IPS DF 6.9 (cell line): ENCODE results near the gene GSC.

Experiments used
- DNase-seq: peaks from one replicate; pipeline ENCODE4 v3.0.0-alpha.2; 2013; ENCODE audit warnings: low read depth, low spot score
- H3K27ac ChIP-seq: one replicate; pipeline ENCODE4 v1.5.1; 2013; ENCODE audit warnings: low read length, control low read depth
- H3K27me3 ChIP-seq: 2 replicates; pipeline ENCODE4 v1.6.1; 2013; ENCODE audit warnings: mild to moderate bottlenecking, low read length; ENCODE audit not compliant: control insufficient read depth, insufficient read depth
- H3K36me3 ChIP-seq: 2 replicates; pipeline ENCODE4 v1.6.1; 2013; ENCODE audit warnings: low read length; ENCODE audit not compliant: control insufficient read depth, insufficient read depth
- H3K4me1 ChIP-seq: 2 replicates; pipeline ENCODE4 v1.6.1; 2013; ENCODE audit warnings: low read length; ENCODE audit not compliant: control insufficient read depth, insufficient read depth
- H3K4me3 ChIP-seq: 2 replicates; pipeline ENCODE4 v1.5.1; 2013; ENCODE audit warnings: mild to moderate bottlenecking, low read length
- H3K9me3 ChIP-seq: 2 replicates; pipeline ENCODE4 v1.6.1; 2013; ENCODE audit warnings: low read length, inconsistent platforms; ENCODE audit not compliant: control insufficient read depth, insufficient read depth
- WGBS: extraction: QIAGEN DNeasy Blood & Tissue Kit; methylation state at CpG from one replicate; pipeline ENCODE4 v1.1.7; 2013; ENCODE audit warnings: mixed read lengths, missing lambda C conversion rate; ENCODE audit not compliant: insufficient read length, insufficient coverage; 5-methylcytosine and 5-hydroxymethylcytosine counted together

The GSC gene

GRCh38 chr14:94761997-94762377 lies 7.9 kb downstream of the GSC start:
- Histone ChIP-seq H3K36me3 (no peaks in the 10 kb centered on the region), H3K27me3 (peaks cover 19% of the 10 kb centered on the region), H3K4me1 (no peaks in the 10 kb centered on the region), H3K4me3 (no peak overlapping the region), H3K27ac (no peak overlapping the region), H3K9me3 (no peaks in the 10 kb centered on the region; the same call in 1 of the 2 replicates)
- DNase-seq: no peak
- no CpG with 5 or more reads among the region's 10 CpGs for WGBS

- no peak for DNase-seq
- peaks cover 14% of the 10 kb centered on the region for H3K27me3 ChIP-seq
- H3K4me1 ChIP-seq: no peaks in the 10 kb centered on the region
- H3K9me3 ChIP-seq: no peaks in the 10 kb centered on the region; the same call in 1 of the 2 replicates
- H3K27ac ChIP-seq: no peak overlapping the region
- no CpG with 5 or more reads among the region's 12 CpGs for WGBS
- no peaks in the 10 kb centered on the region for H3K36me3 ChIP-seq
- no peak overlapping the region for H3K4me3 ChIP-seq
These were observed 8.4 kb downstream of the GSC start for GRCh38 chr14:94761348-94761996.

- WGBS: no CpG with 5 or more reads among the region's 3 CpGs
- no peak overlapping the region for H3K27ac ChIP-seq
- no peaks in the 10 kb centered on the region for H3K36me3 ChIP-seq
- DNase-seq: no peak
- H3K9me3 ChIP-seq: no peaks in the 10 kb centered on the region
- H3K4me3 ChIP-seq: no peak overlapping the region
- no peaks in the 10 kb centered on the region for H3K4me1 ChIP-seq
- H3K27me3 ChIP-seq: no peaks in the 10 kb centered on the region
These were observed 13.5 kb downstream of the GSC start for GRCh38 chr14:94756310-94756882.

- no peaks in the 10 kb centered on the region for H3K36me3 ChIP-seq
- no CpG with 5 or more reads among the region's 6 CpGs for WGBS
- no peaks in the 10 kb centered on the region for H3K4me1 ChIP-seq
- no peak overlapping the region for H3K27ac ChIP-seq
- no peaks in the 10 kb centered on the region for H3K9me3 ChIP-seq
- H3K4me3 ChIP-seq: no peak overlapping the region
- H3K27me3 ChIP-seq: no peaks in the 10 kb centered on the region
- no peak for DNase-seq
These were observed 15.4 kb downstream of the GSC start for GRCh38 chr14:94754391-94754942.

- Histone ChIP-seq H3K36me3 (no peaks in the 10 kb centered on the region), H3K4me1 (no peaks in the 10 kb centered on the region), H3K4me3 (no peak overlapping the region), H3K27ac (no peak overlapping the region), H3K9me3 (no peaks in the 10 kb centered on the region), H3K27me3 (no peaks in the 10 kb centered on the region)
- WGBS: no CpG with 5 or more reads among the region's 23 CpGs
- DNase-seq: no peak
These were observed 17.1 kb downstream of the GSC start for GRCh38 chr14:94752591-94753436.

- no peak overlapping the region for H3K4me3 ChIP-seq
- H3K27ac ChIP-seq: no peak overlapping the region
- no peaks in the 10 kb centered on the region for H3K27me3 ChIP-seq
- no peaks in the 10 kb centered on the region for H3K4me1 ChIP-seq
- WGBS: no CpG with 5 or more reads among the region's 4 CpGs
- H3K9me3 ChIP-seq: no peaks in the 10 kb centered on the region
- H3K36me3 ChIP-seq: no peaks in the 10 kb centered on the region
- no peak for DNase-seq
These were observed 18.0 kb downstream of the GSC start for GRCh38 chr14:94751956-94752355.

- Histone ChIP-seq H3K27ac (no peak overlapping the region), H3K4me1 (no peaks in the 10 kb centered on the region), H3K9me3 (no peaks in the 10 kb centered on the region), H3K27me3 (no peaks in the 10 kb centered on the region), H3K36me3 (no peaks in the 10 kb centered on the region), H3K4me3 (no peak overlapping the region)
- no CpG with 5 or more reads among the region's 11 CpGs for WGBS
- DNase-seq: no peak
These were observed 18.6 kb downstream of the GSC start for GRCh38 chr14:94751321-94751720.

- no peak for DNase-seq
- H3K9me3 ChIP-seq: no peaks in the 10 kb centered on the region
- no peak overlapping the region for H3K4me3 ChIP-seq
- no peaks in the 10 kb centered on the region for H3K27me3 ChIP-seq
- WGBS: no CpG with 5 or more reads among the region's 2 CpGs
- H3K36me3 ChIP-seq: no peaks in the 10 kb centered on the region
- no peaks in the 10 kb centered on the region for H3K4me1 ChIP-seq
- no peak overlapping the region for H3K27ac ChIP-seq
These were observed 19.5 kb downstream of the GSC start for GRCh38 chr14:94750371-94750770.

GRCh38 chr14:94748667-94749347 lies 21.1 kb downstream of the GSC start:
- Histone ChIP-seq H3K4me1 (no peaks in the 10 kb centered on the region), H3K9me3 (no peaks in the 10 kb centered on the region), H3K36me3 (no peaks in the 10 kb centered on the region), H3K27me3 (no peaks in the 10 kb centered on the region), H3K4me3 (no peak overlapping the region), H3K27ac (no peak overlapping the region)
- no CpG with 5 or more reads among the region's 11 CpGs for WGBS
- no peak for DNase-seq

- H3K4me3 ChIP-seq: no peak overlapping the region
- H3K27me3 ChIP-seq: no peaks in the 10 kb centered on the region
- no peaks in the 10 kb centered on the region for H3K9me3 ChIP-seq
- DNase-seq: no peak
- H3K27ac ChIP-seq: no peak overlapping the region
- no peaks in the 10 kb centered on the region for H3K36me3 ChIP-seq
- no CpG with 5 or more reads among the region's 3 CpGs for WGBS
- H3K4me1 ChIP-seq: no peaks in the 10 kb centered on the region
These were observed 22.2 kb downstream of the GSC start for GRCh38 chr14:94747739-94748138.
